Measurements from ENCODE around the gene PKDCC. TPM values are rescaled to one million over a fixed set of nuclear protein-coding genes. Genes with fewer than 3 reads are reported as not detected.

PKDCC gene
- total and polyA plus RNA-seq, 2 of the 8 experiments (the other 6 are each of a cell fraction or from before 2014, with no cell fraction given): 49.9 to 80.1 TPM

GRCh38 chr2:41998186-41999127, 49.4 kb upstream of the PKDCC start (continued):
- TF ChIP-seq, protein P1, sequence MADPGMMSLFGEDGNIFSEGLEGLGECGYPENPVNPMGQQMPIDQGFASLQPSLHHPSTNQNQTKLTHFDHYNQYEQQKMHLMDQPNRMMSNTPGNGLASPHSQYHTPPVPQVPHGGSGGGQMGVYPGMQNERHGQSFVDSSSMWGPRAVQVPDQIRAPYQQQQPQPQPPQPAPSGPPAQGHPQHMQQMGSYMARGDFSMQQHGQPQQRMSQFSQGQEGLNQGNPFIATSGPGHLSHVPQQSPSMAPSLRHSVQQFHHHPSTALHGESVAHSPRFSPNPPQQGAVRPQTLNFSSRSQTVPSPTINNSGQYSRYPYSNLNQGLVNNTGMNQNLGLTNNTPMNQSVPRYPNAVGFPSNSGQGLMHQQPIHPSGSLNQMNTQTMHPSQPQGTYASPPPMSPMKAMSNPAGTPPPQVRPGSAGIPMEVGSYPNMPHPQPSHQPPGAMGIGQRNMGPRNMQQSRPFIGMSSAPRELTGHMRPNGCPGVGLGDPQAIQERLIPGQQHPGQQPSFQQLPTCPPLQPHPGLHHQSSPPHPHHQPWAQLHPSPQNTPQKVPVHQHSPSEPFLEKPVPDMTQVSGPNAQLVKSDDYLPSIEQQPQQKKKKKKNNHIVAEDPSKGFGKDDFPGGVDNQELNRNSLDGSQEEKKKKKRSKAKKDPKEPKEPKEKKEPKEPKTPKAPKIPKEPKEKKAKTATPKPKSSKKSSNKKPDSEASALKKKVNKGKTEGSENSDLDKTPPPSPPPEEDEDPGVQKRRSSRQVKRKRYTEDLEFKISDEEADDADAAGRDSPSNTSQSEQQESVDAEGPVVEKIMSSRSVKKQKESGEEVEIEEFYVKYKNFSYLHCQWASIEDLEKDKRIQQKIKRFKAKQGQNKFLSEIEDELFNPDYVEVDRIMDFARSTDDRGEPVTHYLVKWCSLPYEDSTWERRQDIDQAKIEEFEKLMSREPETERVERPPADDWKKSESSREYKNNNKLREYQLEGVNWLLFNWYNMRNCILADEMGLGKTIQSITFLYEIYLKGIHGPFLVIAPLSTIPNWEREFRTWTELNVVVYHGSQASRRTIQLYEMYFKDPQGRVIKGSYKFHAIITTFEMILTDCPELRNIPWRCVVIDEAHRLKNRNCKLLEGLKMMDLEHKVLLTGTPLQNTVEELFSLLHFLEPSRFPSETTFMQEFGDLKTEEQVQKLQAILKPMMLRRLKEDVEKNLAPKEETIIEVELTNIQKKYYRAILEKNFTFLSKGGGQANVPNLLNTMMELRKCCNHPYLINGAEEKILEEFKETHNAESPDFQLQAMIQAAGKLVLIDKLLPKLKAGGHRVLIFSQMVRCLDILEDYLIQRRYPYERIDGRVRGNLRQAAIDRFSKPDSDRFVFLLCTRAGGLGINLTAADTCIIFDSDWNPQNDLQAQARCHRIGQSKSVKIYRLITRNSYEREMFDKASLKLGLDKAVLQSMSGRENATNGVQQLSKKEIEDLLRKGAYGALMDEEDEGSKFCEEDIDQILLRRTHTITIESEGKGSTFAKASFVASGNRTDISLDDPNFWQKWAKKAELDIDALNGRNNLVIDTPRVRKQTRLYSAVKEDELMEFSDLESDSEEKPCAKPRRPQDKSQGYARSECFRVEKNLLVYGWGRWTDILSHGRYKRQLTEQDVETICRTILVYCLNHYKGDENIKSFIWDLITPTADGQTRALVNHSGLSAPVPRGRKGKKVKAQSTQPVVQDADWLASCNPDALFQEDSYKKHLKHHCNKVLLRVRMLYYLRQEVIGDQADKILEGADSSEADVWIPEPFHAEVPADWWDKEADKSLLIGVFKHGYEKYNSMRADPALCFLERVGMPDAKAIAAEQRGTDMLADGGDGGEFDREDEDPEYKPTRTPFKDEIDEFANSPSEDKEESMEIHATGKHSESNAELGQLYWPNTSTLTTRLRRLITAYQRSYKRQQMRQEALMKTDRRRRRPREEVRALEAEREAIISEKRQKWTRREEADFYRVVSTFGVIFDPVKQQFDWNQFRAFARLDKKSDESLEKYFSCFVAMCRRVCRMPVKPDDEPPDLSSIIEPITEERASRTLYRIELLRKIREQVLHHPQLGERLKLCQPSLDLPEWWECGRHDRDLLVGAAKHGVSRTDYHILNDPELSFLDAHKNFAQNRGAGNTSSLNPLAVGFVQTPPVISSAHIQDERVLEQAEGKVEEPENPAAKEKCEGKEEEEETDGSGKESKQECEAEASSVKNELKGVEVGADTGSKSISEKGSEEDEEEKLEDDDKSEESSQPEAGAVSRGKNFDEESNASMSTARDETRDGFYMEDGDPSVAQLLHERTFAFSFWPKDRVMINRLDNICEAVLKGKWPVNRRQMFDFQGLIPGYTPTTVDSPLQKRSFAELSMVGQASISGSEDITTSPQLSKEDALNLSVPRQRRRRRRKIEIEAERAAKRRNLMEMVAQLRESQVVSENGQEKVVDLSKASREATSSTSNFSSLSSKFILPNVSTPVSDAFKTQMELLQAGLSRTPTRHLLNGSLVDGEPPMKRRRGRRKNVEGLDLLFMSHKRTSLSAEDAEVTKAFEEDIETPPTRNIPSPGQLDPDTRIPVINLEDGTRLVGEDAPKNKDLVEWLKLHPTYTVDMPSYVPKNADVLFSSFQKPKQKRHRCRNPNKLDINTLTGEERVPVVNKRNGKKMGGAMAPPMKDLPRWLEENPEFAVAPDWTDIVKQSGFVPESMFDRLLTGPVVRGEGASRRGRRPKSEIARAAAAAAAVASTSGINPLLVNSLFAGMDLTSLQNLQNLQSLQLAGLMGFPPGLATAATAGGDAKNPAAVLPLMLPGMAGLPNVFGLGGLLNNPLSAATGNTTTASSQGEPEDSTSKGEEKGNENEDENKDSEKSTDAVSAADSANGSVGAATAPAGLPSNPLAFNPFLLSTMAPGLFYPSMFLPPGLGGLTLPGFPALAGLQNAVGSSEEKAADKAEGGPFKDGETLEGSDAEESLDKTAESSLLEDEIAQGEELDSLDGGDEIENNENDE (IDR thresholded peaks at IDR 0.05; ENCODE audit: insufficient replicate concordance, low read length): no peak
- TF ChIP-seq SIRT6 (IDR thresholded peaks at IDR 0.05; ENCODE audit: low read length): no peak
- TF ChIP-seq TBP (IDR thresholded peaks at IDR 0.05; ENCODE audit: low read depth, low read length): no peak
- no peak for TF ChIP-seq BCL11A (IDR thresholded peaks at IDR 0.05; ENCODE audit: low read depth in 2 of 2, low read length in 2 of 2)
- no peak for TF ChIP-seq TEAD4 (IDR thresholded peaks at IDR 0.05; ENCODE audit: low read depth, low read length)
- TF ChIP-seq ASH2L (IDR thresholded peaks at IDR 0.05; ENCODE audit: low read length): no peak
- no peak for TF ChIP-seq FOSL1 (IDR thresholded peaks at IDR 0.05; ENCODE audit: insufficient read depth, low read depth, low read length)
- no peak for TF ChIP-seq KDM4A (IDR thresholded peaks at IDR 0.05; ENCODE audit: low read depth, low read length, severe bottlenecking)
- no peak for TF ChIP-seq ZNF274 (IDR thresholded peaks at IDR 0.05; ENCODE audit: borderline replicate concordance, extremely low read depth, low read length)
